Measurements from ENCODE around the gene SPATA31E1.

- TF ChIP-seq RARB (CRISPR knock-in tag; IDR thresholded peaks at IDR 0.05), result no peak
- TF ChIP-seq ZNF70 (CRISPR knock-in tag; IDR thresholded peaks at IDR 0.05), result no peak
- no peak for TF ChIP-seq ZFP3 (CRISPR knock-in tag; IDR thresholded peaks at IDR 0.05)
- TF ChIP-seq PATZ1 (CRISPR knock-in tag; IDR thresholded peaks at IDR 0.05; ENCODE audit: borderline replicate concordance), result no peak
Observed at GRCh38 chr9:87859786-87860185, 22.9 kb upstream of the SPATA31E1 start.
